A673 (cell line): Measurements from ENCODE around the gene MDN1.

ENCODE experiments used
- CTCF ChIP-seq: fragments of 300-800, 200-600 bp; sonication (generic); conservative IDR thresholded peaks from 2 replicates; pipeline ENCODE4 v1.5.1; 2017; ENCODE audit warnings: low read depth, mild to moderate bottlenecking, antibody characterized with exemption, low read length, moderate library complexity, mixed read lengths
- EZH2 ChIP-seq: fragments of 200-600 bp; sonication (generic); IDR thresholded peaks from 2 replicates; pipeline ENCODE4 v1.6.1; 2017; ENCODE audit warnings: borderline replicate concordance, low read depth, mild to moderate bottlenecking, mixed read lengths, antibody characterized with exemption, low read length; ENCODE audit not compliant: poor library complexity, severe bottlenecking

DNA sequence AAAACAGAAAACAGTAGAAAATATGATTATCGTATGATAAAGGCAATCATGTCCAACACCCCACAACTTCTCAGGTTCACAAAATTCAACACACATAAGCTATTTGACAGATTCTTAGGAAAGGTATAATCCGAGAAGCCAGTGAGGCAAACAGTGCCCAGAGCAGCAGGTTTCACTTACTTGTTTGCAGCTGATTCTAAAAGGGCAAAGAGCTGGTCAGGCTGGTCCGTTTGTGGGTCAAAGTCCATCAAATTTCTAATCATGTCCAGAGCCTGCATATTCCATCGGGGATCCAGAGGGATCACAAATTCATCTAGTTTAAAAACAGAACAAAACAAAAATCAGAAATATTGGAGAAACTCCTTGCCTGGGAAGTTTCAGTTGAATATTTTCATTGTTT is 111.3 kb downstream of the MDN1 start:
- TF ChIP-seq EZH2 (no peak), CTCF (no peak)
